Spleen (tissue), 11 donors: ENCODE results near the gene TRMT2A. TPM values are rescaled to one million over a fixed set of nuclear protein-coding genes. Genes with fewer than 3 reads are reported as not detected.

ENCODE experiments used
- DNase-seq: peaks from one replicate; pipeline ENCODE4 v3.0.0-alpha.2; 2020
- H3K27ac ChIP-seq, 8 donors: fragments of 200-600 bp; sonication (generic) in 7 of 8; 1 replicate in 4 of 8; 2 replicates in 4 of 8; pipeline versions ENCODE4 v1.5.0 to v1.8.0; 2016 to 2021; ENCODE audit warnings: inconsistent platforms in 4 of 8, mild to moderate bottlenecking in 4 of 8, moderate library complexity in 1 of 8
- H3K27me3 ChIP-seq, 7 donors: fragments of 200-600 bp; sonication (generic) in 6 of 7; replicated peaks in 1 of 7; 1 replicate in 4 of 7; 2 replicates in 3 of 7; pipeline versions ENCODE4 v1.5.0 to v1.8.0; 2016 to 2021; ENCODE audit warnings: inconsistent platforms in 3 of 7, mild to moderate bottlenecking in 1 of 7
- H3K36me3 ChIP-seq, 6 donors: fragments of 200-600 bp; sonication (generic) in 5 of 6; 1 replicate in 4 of 6; 2 replicates in 2 of 6; pipeline versions ENCODE4 v1.5.0 to v1.8.0; 2016 to 2021; ENCODE audit warnings: inconsistent platforms in 2 of 6
- H3K4me1 ChIP-seq, 6 donors: fragments of 200-600 bp; sonication (generic) in 5 of 6; 1 replicate in 3 of 6; 2 replicates in 3 of 6; pipeline versions ENCODE4 v1.5.0 to v1.8.0; 2016 to 2021; ENCODE audit warnings: inconsistent platforms in 3 of 6
- H3K4me3 ChIP-seq, 8 donors: fragments of 200-600 bp; sonication (generic) in 7 of 8; 1 replicate in 4 of 8; 2 replicates in 4 of 8; pipeline versions ENCODE4 v1.5.0 to v1.8.0; 2016 to 2021; ENCODE audit warnings: inconsistent platforms in 4 of 8, mild to moderate bottlenecking in 4 of 8, moderate library complexity in 2 of 8
- H3K9me3 ChIP-seq, 8 donors: fragments of 200-600 bp; sonication (generic) in 7 of 8; 1 replicate in 4 of 8; 2 replicates in 4 of 8; pipeline versions ENCODE4 v1.5.0 to v1.8.0; 2016 to 2021; ENCODE audit warnings: inconsistent platforms in 4 of 8
- CTCF ChIP-seq, 11 experiments: fragments of 200-600 bp in 7 of 11; fragments of 450-650 bp in 4 of 11; sonication (generic) in 4 of 11; IDR thresholded peaks in 8 of 11; conservative IDR thresholded peaks in 3 of 11; 1 replicate in 7 of 11; 2 replicates in 4 of 11; pipeline versions ENCODE4 v1.4.0 to v1.8.0; 2016 to 2021; ENCODE audit warnings: antibody characterized with exemption in 11 of 11, inconsistent platforms in 4 of 11, mild to moderate bottlenecking in 1 of 11
- POLR2A ChIP-seq, 3 donors: fragments of 450-650 bp; IDR thresholded peaks; one replicate each; pipeline ENCODE4 v1.5.1; 2017; ENCODE audit warnings: antibody characterized with exemption in 3 of 3, mild to moderate bottlenecking in 1 of 3
- POLR2AphosphoS5 ChIP-seq, 3 donors: sonication (generic); formaldehyde crosslinking; IDR thresholded peaks; one replicate each; pipeline ENCODE4 v1.5.1; 2017; ENCODE audit warnings: antibody characterized with exemption in 3 of 3
- WGBS, 5 donors: extraction: QIAGEN DNeasy Blood & Tissue Kit in 3 of 5; methylation state at CpG; one replicate each; pipeline versions ENCODE4 v1.1.5 to v1.1.7; 2013 to 2018; 5-methylcytosine and 5-hydroxymethylcytosine counted together
- intact Hi-C: fragments of 100-400 bp; cut with DNase I; formaldehyde crosslinking; loops from one replicate; pipeline ENCODE4 v1.15.0; 2023; ENCODE audit warnings: low total_unique reads
- polyA plus RNA-seq, 3 donors: library from polyadenylated mRNA; stranded (reverse); fragments of 200-250 nt; gene quantifications; one replicate each; pipeline ENCODE4 v1.2.1, GENCODE V29; 2013
- total RNA-seq, 7 donors: library from RNA; depleted of rRNA in 3 of 7; stranded (reverse); fragments of >200 nt in 3 of 7; fragmentation: NEBNext Ultra II Directional in 4 of 7; extraction: Animal tissue kit (Norgen Biotek cat#: 25700) in 4 of 7; gene quantifications; one replicate each; pipeline versions ENCODE4 v1.1.0 to v1.2.1, GENCODE V29; 2016 to 2021
- donor health status: healthy with polysubstance abuse.
- donor health status: DM: no; HTN: no; CAD: no; lungs with moderate emphysema.
- donor health status: DM: no; HTN: no; CAD: no.
- donor health status: Bipolar disorder and iron deficiency.
- donor health status: healthy.
- donor health status: DM: no; HTN: no; CAD: no.
- donor health status: DM: yes; HTN: yes; CAD: no.

The TRMT2A gene
- total and polyA plus RNA-seq, 10 donors: 70.4 to 142 (median 79.5) TPM

DNA sequence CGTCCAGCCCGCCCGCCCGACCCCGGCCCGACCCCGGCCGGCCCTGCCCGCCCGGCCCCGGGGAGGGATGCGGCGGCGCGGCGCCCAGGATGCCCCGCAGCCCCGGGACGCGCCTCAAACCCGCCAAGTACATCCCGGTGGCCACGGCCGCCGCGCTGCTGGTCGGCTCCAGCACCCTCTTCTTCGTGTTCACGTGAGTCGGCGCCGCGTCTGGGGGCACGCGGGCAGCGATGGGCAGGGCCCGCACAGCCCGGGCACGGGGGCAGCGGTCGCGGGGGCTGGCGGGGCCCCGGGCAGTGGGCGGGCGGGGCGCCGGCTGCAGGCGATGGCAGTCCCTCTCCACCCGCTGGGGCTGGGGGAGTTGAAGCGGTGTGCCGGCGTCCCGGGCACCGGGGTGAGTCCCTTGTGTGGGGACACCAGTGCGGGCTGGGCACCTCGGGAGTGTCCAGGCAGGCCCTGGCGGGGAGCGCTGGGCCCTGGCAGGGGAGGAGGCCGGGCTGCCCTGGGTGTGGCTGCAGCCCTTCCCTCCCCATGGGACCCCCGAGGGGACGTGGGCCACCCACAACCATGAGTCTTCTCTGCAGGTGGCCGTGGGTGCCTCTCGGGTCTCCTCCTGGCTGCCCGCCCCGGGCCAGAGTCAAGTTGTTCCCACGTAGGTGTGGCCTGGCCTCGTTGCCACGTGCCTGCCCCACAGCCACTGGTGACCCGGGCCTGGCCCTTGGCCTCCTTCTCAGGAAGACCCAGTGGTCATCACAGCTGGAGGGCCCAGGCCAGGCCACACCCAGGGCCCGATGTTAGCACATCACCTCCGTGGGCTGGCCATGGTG is 15.0 kb upstream of the TRMT2A start:
- intact Hi-C loops: no loop called here
- Histone ChIP-seq H3K27me3 (no peaks in the 10 kb centered on the region), H3K36me3 (peaks cover 0 to 12% (median 7%) of the 10 kb centered on the region in 6 donors), H3K27ac (peak overlapping the region in 7 of 8 donors; percentile 32 to 96 (median 74)), H3K9me3 (no peaks in the 10 kb centered on the region), H3K4me1 (peaks cover 13 to 75% (median 59%) of the 10 kb centered on the region in 6 donors), H3K4me3 (peak overlapping the region; percentile 62 to 98 (median 82))
- WGBS, 5 donors: 0 to 1% (median 1%) methylated on average over 12 to 72 of the region's 72 CpGs; no CpG with 5 or more reads in 1 of the 5 donors
- peak; percentile 87 for DNase-seq
- TF ChIP-seq CTCF (IDR thresholded peaks at IDR 0.05 in 8 of 11, conservative IDR thresholded peaks at IDR 0.05 in 3 of 11) (no peak), POLR2AphosphoS5 (IDR thresholded peaks at IDR 0.05) (peak in 1 of 3 donors; percentile 45), POLR2A (IDR thresholded peaks at IDR 0.05) (no peak)

GRCh38 chr22:20131597-20131858 is 14.5 kb upstream of the TRMT2A start, which contains the start of gene ZDHHC8:
Gene ZDHHC8 (plus strand): TSS chr22:20131804. CDS start chr22:20131948, 144 bp downstream.
- no peaks in the 10 kb centered on the region for H3K27me3 ChIP-seq
- TF ChIP-seq POLR2A (IDR thresholded peaks at IDR 0.05): no peak
- TF ChIP-seq POLR2AphosphoS5 (IDR thresholded peaks at IDR 0.05): no peak
- TF ChIP-seq CTCF (IDR thresholded peaks at IDR 0.05 in 8 of 11, conservative IDR thresholded peaks at IDR 0.05 in 3 of 11): no peak
- peaks cover 0 to 18% (median 12%) of the 10 kb centered on the region in 6 donors for H3K36me3 ChIP-seq
- intact Hi-C loops: no loop called here
- peak; percentile 86 for DNase-seq
- H3K27ac ChIP-seq: peak within 1 kb of the TSS; percentile 77 to 96 (median 94)
- WGBS, 5 donors: 0 to 1% (median 0%) methylated on average over 3 to 43 of the region's 43 CpGs; no CpG with 5 or more reads in 1 of the 5 donors
- H3K4me3 ChIP-seq: peak within 1 kb of the TSS; percentile 86 to 98 (median 92)
- H3K9me3 ChIP-seq: no peaks in the 10 kb centered on the region
- peaks cover 13 to 71% (median 56%) of the 10 kb centered on the region in 6 donors for H3K4me1 ChIP-seq

DNA sequence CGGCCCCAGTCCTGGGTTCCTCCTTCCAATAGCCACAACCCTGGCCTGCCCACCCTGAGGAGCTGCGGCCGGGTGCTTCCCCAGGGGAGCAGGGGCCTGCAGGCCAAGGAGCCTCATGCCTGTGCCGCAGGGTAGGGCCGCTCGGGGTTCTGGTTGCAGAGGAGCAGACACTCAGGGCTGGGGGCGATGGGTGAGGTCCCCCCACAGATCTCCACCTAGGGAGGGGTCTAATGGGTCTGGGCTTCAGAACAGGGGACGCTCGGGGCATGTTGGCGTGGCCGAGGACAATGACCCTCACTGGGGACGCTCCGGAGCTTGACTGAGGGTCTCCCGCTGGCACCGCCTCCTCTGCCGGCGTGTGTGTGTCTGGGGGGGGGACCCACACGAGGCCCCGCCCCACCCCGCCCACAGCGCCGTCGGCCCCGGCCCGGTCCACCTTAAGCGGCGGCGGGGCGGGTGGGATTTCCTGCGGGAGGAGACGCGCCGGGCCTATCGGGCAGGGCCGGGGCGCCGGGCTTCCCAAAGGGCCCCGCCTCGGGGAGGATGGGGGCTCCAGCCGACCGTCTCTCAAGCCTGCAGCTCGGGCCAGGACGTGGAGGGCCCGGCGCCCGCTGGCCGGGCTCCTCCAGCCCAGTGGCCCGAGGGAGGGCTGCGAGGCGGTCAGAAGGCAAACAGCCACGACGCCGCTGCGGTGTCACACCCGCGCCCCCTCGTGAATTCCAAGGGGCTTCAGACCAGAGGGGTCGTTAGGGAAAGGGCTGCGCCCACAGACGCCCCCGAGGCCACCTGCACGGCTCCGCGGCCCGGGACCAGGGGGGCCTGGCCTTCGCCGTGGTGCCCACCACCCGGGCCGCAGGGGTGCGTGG is 13.9 kb upstream of the TRMT2A start:
- Histone ChIP-seq H3K27me3 (no peaks in the 10 kb centered on the region), H3K4me3 (peak overlapping the region; percentile 86 to 98 (median 92)), H3K4me1 (peaks cover 13 to 71% (median 55%) of the 10 kb centered on the region in 6 donors), H3K36me3 (peaks cover 0 to 23% (median 17%) of the 10 kb centered on the region in 6 donors), H3K27ac (peak overlapping the region; percentile 77 to 96 (median 94)), H3K9me3 (no peaks in the 10 kb centered on the region)
- 3 to 6% (median 4%) methylated on average over 21 to 70 of the region's 70 CpGs for WGBS, 5 donors
- intact Hi-C loops: no loop called here
- peak; percentile 96 for DNase-seq
- TF ChIP-seq CTCF (IDR thresholded peaks at IDR 0.05 in 8 of 11, conservative IDR thresholded peaks at IDR 0.05 in 3 of 11) (no peak), POLR2A (IDR thresholded peaks at IDR 0.05) (peak in 1 of 3 donors; percentile 26), POLR2AphosphoS5 (IDR thresholded peaks at IDR 0.05) (peak; percentile 48 to 83 (median 76))
